SK-N-SH (cell line): ENCODE measurements around the gene ACSL1. TPM values are rescaled to one million over a fixed set of nuclear protein-coding genes. Genes with fewer than 3 reads are reported as not detected.

Experiments
- CTCF ChIA-PET: fragments of 300-600, 350-600 bp; formaldehyde crosslinking; extraction: SDS; loops from one replicate; lab custom pipeline; 2021; lab: Yijun Ruan, JAX
- POLR2A ChIA-PET: fragments of 350-600 bp; sonication (Branson Sonifier 250); formaldehyde crosslinking; extraction: SDS; loops from one replicate; lab custom pipeline; 2020; ENCODE audit warnings: antibody characterized with exemption, inconsistent platforms; lab: Yijun Ruan, JAX
- DNase-seq: peaks from one replicate; pipeline ENCODE4 v3.0.0; 2012
- H2AFZ ChIP-seq: fragments of 200-600 bp; sonication (generic); 2 replicates; pipeline ENCODE4 v1.8.1; 2016; ENCODE audit warnings: antibody characterized with exemption, mild to moderate bottlenecking, low read depth
- H3F3A ChIP-seq: fragments of 200-600 bp; sonication (generic); replicated peaks from 2 replicates; pipeline ENCODE3; 2016; ENCODE audit warnings: antibody characterized with exemption, mild to moderate bottlenecking; ENCODE audit not compliant: insufficient read depth
- H3K27ac ChIP-seq, 2 experiments: fragments of 200-500 bp in 1 of 2; fragments of 200-600 bp in 1 of 2; sonication (Bioruptor generic) in 1 of 2; sonication (generic), shearing (Covaris generic) in 1 of 2; 2 replicates each; pipeline versions ENCODE4 v1.5.1 to v1.6.1; 2014 to 2016; ENCODE audit warnings: low read depth in 2 of 2, inconsistent platforms in 1 of 2, low read length in 1 of 2, mild to moderate bottlenecking in 1 of 2, mixed read lengths in 1 of 2
- H3K27me3 ChIP-seq: fragments of 200-600 bp; sonication (generic), shearing (Covaris generic); 2 replicates; pipeline ENCODE4 v1.6.1; 2016; ENCODE audit warnings: mixed run types; ENCODE audit not compliant: insufficient read depth
- H3K36me3 ChIP-seq, 2 experiments: fragments of 200-500 bp in 1 of 2; fragments of 200-600 bp in 1 of 2; sonication (Bioruptor generic) in 1 of 2; sonication (generic) in 1 of 2; replicated peaks in 1 of 2; 2 replicates each; pipeline versions ENCODE3 to v1.5.1; 2014 to 2016; ENCODE audit warnings: low read length in 1 of 2, mild to moderate bottlenecking in 1 of 2; ENCODE audit not compliant: insufficient read depth in 2 of 2, control insufficient read depth in 1 of 2
- H3K4me1 ChIP-seq, 2 experiments: fragments of 200-500 bp in 1 of 2; fragments of 200-600 bp in 1 of 2; sonication (Bioruptor generic) in 1 of 2; sonication (generic), shearing (Covaris generic) in 1 of 2; 2 replicates each; pipeline versions ENCODE4 v1.5.1 to v1.6.1; 2014 to 2016; ENCODE audit warnings: low read depth in 1 of 2, low read length in 1 of 2, mixed run types in 1 of 2; ENCODE audit not compliant: insufficient read depth in 2 of 2, control insufficient read depth in 1 of 2
- H3K4me2 ChIP-seq: fragments of 200-600 bp; sonication (generic), shearing (Covaris generic); 2 replicates; pipeline ENCODE4 v1.6.1; 2017; ENCODE audit warnings: mixed run types
- H3K4me3 ChIP-seq, 2 experiments: fragments of 200-500 bp in 1 of 2; fragments of 200-600 bp in 1 of 2; sonication (Bioruptor generic) in 1 of 2; sonication (generic), shearing (Covaris generic) in 1 of 2; 2 replicates each; pipeline versions ENCODE4 v1.5.1 to v1.8.1; 2014 to 2016; ENCODE audit warnings: low read depth in 2 of 2, inconsistent platforms in 1 of 2, low read length in 1 of 2, mild to moderate bottlenecking in 1 of 2, mixed read lengths in 1 of 2, moderate library complexity in 1 of 2
- H3K79me2 ChIP-seq: fragments of 200-600 bp; sonication (generic); 2 replicates; pipeline ENCODE4 v1.8.1; 2017; ENCODE audit warnings: mild to moderate bottlenecking; ENCODE audit not compliant: insufficient read depth
- H3K9ac ChIP-seq: fragments of 200-600 bp; sonication (generic); 2 replicates; pipeline ENCODE4 v1.6.1; 2017; ENCODE audit warnings: mixed run types
- H3K9me2 ChIP-seq: fragments of 200-600 bp; sonication (generic); 2 replicates; pipeline ENCODE4 v1.6.1; 2017; ENCODE audit warnings: mixed run types
- H3K9me3 ChIP-seq: fragments of 200-600 bp; sonication (generic); 2 replicates; pipeline ENCODE4 v1.6.1; 2017; ENCODE audit warnings: mixed run types, mild to moderate bottlenecking, moderate library complexity
- H4K20me1 ChIP-seq: fragments of 200-600 bp; sonication (generic); 2 replicates; pipeline ENCODE4 v1.6.1; 2017; ENCODE audit warnings: mild to moderate bottlenecking, mixed run types; ENCODE audit not compliant: insufficient read depth
- CTCF ChIP-seq: fragments of 200-600 bp; sonication (generic); IDR thresholded peaks from 2 replicates; pipeline ENCODE4 v1.6.1; 2017; ENCODE audit warnings: antibody characterized with exemption, mild to moderate bottlenecking, moderate library complexity
- ELF1 ChIP-seq: IDR thresholded peaks from 2 replicates; pipeline ENCODE4 v1.4.0; 2012
- EP300 ChIP-seq, 2 experiments: IDR thresholded peaks; 2 replicates each; pipeline versions ENCODE4 v1.4.0 to v1.6.1; 2012; ENCODE audit warnings: borderline replicate concordance in 1 of 2, low read depth in 1 of 2, low read length in 1 of 2
- FOSL2 ChIP-seq: IDR thresholded peaks from 2 replicates; pipeline ENCODE4 v1.4.0; 2012; ENCODE audit warnings: low read depth, mild to moderate bottlenecking, moderate library complexity, borderline replicate concordance
- FOXJ3 ChIP-seq: sonication (generic); formaldehyde crosslinking; IDR thresholded peaks from 2 replicates; pipeline ENCODE4 v1.5.1; 2020; ENCODE audit warnings: mild to moderate bottlenecking, missing genetic modification reagents
- FOXM1 ChIP-seq: IDR thresholded peaks from 2 replicates; pipeline ENCODE4 v1.4.0; 2012; ENCODE audit warnings: low read depth, mild to moderate bottlenecking
- GABPA ChIP-seq: IDR thresholded peaks from 2 replicates; pipeline ENCODE4 v1.4.0; 2012; ENCODE audit warnings: low read depth, mild to moderate bottlenecking
- GATA2 ChIP-seq: sonication (generic); formaldehyde crosslinking; IDR thresholded peaks from 2 replicates; pipeline ENCODE4 v1.5.0; 2020; ENCODE audit warnings: mild to moderate bottlenecking, missing genetic modification reagents
- JUND ChIP-seq: IDR thresholded peaks from 2 replicates; pipeline ENCODE4 v1.4.0; 2012
- MXI1 ChIP-seq: IDR thresholded peaks from 2 replicates; pipeline ENCODE4 v1.6.1; 2012; ENCODE audit warnings: mild to moderate bottlenecking, low read depth, low read length, improper control_type of control experiment
- RAD21 ChIP-seq: IDR thresholded peaks from 2 replicates; pipeline ENCODE4 v1.6.1; 2012; ENCODE audit warnings: mild to moderate bottlenecking, low read length
- RCOR1 ChIP-seq: fragments of 150-350 bp; IDR thresholded peaks from 2 replicates; pipeline ENCODE4 v1.6.1; 2017; ENCODE audit warnings: antibody characterized with exemption, low read length
- RFX5 ChIP-seq: IDR thresholded peaks from 2 replicates; pipeline ENCODE4 v1.6.1; 2012; ENCODE audit warnings: mild to moderate bottlenecking, improper control_type of control experiment, low read length
- SIN3A ChIP-seq: IDR thresholded peaks from 2 replicates; pipeline ENCODE4 v1.6.1; 2012; ENCODE audit warnings: low read depth, mild to moderate bottlenecking, low read length, moderate library complexity, borderline replicate concordance
- TAF1 ChIP-seq: IDR thresholded peaks from 2 replicates; pipeline ENCODE4 v1.6.1; 2012; ENCODE audit warnings: low read depth, mild to moderate bottlenecking, low read length, moderate library complexity, borderline replicate concordance
- TCF12 ChIP-seq: IDR thresholded peaks from 2 replicates; pipeline ENCODE4 v1.4.0; 2012
- USF1 ChIP-seq: IDR thresholded peaks from 2 replicates; pipeline ENCODE4 v1.4.0; 2012; ENCODE audit warnings: low read depth, borderline replicate concordance
- USF2 ChIP-seq: fragments of 150-350 bp; IDR thresholded peaks from 2 replicates; pipeline ENCODE4 v1.6.1; 2017; ENCODE audit warnings: antibody characterized with exemption, low read length, low read depth, borderline replicate concordance
- WGBS: methylation state at CpG from one replicate; pipeline ENCODE4 v1.1.6; 2017; ENCODE audit warnings: low lambda C conversion rate; 5-methylcytosine and 5-hydroxymethylcytosine counted together
- polyA plus RNA-seq, 3 experiments: library from polyadenylated mRNA; depleted of rRNA; stranded (reverse); fragments of >200 nt; gene quantifications; 2 replicates each; pipeline ENCODE4 v1.2.3, GENCODE V29; 2012

Gene ACSL1
- polyA plus RNA-seq, 1 of the 3 experiments (the other 2 are of a cell fraction): 7.9 TPM

DNA sequence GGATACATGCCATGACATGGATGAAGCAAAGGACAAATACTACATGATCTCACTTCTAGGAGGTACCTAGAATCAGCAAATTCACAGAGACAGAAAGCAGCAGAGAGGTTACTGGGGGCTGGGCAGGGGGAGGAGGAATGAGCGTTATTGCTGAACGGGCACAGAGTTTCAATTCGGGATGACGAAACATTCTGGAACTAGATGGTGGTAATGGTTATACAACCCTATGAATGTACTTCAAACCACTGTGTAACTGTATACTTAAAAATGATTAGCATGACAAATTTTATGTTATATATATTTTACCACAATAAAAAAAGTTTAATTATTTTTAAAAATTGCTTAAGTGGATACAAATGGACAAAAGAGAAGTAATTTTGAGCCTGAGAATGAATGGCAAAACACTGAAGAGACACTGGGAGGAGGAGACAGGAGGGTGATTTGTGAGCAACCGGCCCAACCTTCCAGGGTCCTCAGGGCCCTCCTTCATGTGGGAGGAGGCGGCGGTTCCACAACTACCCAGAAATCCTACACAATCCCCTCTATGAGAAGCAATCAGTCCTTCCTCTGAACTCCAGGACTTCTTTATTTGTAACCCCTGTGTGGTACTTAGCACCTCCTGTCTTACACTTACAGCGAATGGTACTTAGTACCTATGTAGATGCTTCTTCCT, 14.1 kb downstream of the ACSL1 start:
- peaks cover 18 to 36% of the 10 kb centered on the region in 2 experiments; a peak in 3 of 4 replicates for H3K4me1 ChIP-seq
- 93% methylated on average over 8 of the region's 8 CpGs for WGBS
- H3K9me2 ChIP-seq: no peaks in the 10 kb centered on the region
- no peak overlapping the region for H3K9ac ChIP-seq
- no peak for DNase-seq
- no peaks in the 10 kb centered on the region for H3K27me3 ChIP-seq
- no peak overlapping the region for H3K4me3 ChIP-seq
- no peak overlapping the region for H3K4me2 ChIP-seq
- ChIA-PET POLR2A (no interaction called here), CTCF (no interaction called here)
- no peak overlapping the region for H3K27ac ChIP-seq
- peaks cover 4% of the 10 kb centered on the region for H3K79me2 ChIP-seq
- H3K9me3 ChIP-seq: no peaks in the 10 kb centered on the region
- H3K36me3 ChIP-seq: no peaks in the 10 kb centered on the region
- H2AFZ ChIP-seq: no peak overlapping the region
- peaks cover 8% of the 10 kb centered on the region for H4K20me1 ChIP-seq
- peaks cover 11% of the 10 kb centered on the region for H3F3A ChIP-seq
- TF ChIP-seq RFX5 (no peak), GATA2 (CRISPR knock-in tag) (no peak), RCOR1 (no peak), CTCF (no peak), USF2 (no peak), EP300 (IDR thresholded peaks at IDR 0.05; ENCODE audit: borderline replicate concordance in 1 of 2, low read depth in 1 of 2, low read length in 1 of 2) (no peak), MXI1 (no peak), SIN3A (no peak)
- TF ChIP-seq, all 33 proteins: peak for 0

GRCh38 chr4:184810720-184811119, 15.0 kb downstream of the ACSL1 start:
- Histone ChIP-seq H3K9me2 (no peaks in the 10 kb centered on the region), H3F3A (peaks cover 11% of the 10 kb centered on the region), H3K27ac (no peak overlapping the region), H3K79me2 (no peaks in the 10 kb centered on the region; the same call in 1 of the 2 replicates), H3K9me3 (no peaks in the 10 kb centered on the region), H3K27me3 (no peaks in the 10 kb centered on the region), H2AFZ (no peak overlapping the region), H3K4me3 (no peak overlapping the region), H3K4me1 (peaks cover 18 to 42% of the 10 kb centered on the region in 2 experiments; a peak in 3 of 4 replicates), H4K20me1 (peaks cover 8% of the 10 kb centered on the region), H3K36me3 (no peaks in the 10 kb centered on the region), H3K4me2 (no peak overlapping the region), H3K9ac (no peak overlapping the region)
- TF ChIP-seq USF2 (no peak), JUND (no peak), EP300 (IDR thresholded peaks at IDR 0.05; ENCODE audit: borderline replicate concordance in 1 of 2, low read depth in 1 of 2, low read length in 1 of 2) (no peak), USF1 (no peak), TCF12 (no peak), GATA2 (CRISPR knock-in tag) (no peak), FOXJ3 (CRISPR knock-in tag) (no peak), RAD21 (no peak), ELF1 (no peak), FOSL2 (no peak), TAF1 (no peak), GABPA (no peak), RCOR1 (no peak), FOXM1 (no peak)
- ChIA-PET POLR2A (no interaction called here), CTCF (interaction anchor here (1.0 kb wide), 1 partner anchor 15 kb away, joined by 4 read pairs; the partner anchor contains the start of gene ACSL1)
- DNase-seq: no peak
- WGBS: 97% methylated on average over 10 of the region's 10 CpGs
